DMS114 treated with DMSO at 0.1 percent for 48 hours (cell line): ENCODE measurements around the gene ITSN2.
"Not testable (repeated sequence)": the region's sequence is repeated elsewhere in the genome, so short reads cannot be mapped to it uniquely, and the experiment has no call there.

ENCODE experiments used
- DNase-seq: peaks from one replicate; lab custom pipeline; 2025; ENCODE audit not compliant: unreplicated experiment; lab: John Stamatoyannopoulos, UW

Gene ITSN2

DNA sequence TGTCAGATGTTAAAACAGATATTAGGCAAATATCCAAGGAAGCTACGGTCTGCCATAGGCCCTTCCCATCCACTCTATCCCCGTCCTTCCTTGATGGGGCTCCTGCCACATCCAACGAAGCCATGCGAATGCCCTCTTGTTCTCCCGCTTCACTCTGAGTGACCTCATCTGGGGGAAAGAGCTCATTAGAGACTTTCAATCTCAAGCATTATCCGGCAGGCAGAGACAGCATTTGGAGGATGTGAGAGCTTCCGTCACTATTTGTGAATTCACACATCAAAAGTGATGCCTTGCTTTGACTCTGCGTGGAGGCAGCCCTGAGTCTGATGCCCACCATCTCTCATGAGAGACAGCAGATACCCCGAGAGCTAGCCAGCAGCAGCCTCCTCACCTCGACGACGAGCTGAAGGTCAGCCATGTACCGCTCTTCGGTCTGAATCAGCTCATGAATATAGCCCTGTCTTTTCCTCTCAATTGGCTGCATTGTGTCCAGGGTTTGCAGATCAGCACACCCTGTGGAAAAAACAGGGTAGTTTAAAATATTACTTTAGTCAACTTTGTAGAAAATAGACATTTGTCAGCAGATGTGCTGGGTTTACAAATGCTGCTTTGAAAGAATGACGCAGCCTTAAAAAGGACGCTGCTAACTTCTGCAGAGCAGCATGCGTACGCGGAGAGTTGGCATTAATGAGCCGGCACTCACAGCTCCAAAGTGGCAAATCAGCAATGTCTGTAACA, 139.6 kb downstream of the ITSN2 start:
- DNase-seq = no peak

DNA sequence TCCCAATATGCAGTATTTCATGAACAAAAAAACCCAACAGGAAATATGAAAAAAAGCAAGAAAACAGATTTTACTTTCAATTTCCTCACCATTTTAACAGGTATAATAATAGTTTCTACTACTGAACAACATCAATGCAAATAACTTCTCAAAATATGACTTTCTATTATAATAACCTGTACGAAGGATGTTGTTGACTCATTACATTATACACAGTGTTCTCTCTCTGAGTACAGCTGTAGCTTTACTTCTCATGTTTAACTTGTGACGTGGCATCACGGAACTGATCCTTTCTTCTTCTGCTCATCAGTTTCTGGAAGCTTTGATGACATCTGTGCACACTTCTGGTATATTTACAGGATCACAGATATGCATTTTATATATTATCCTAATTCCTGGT, 145.5 kb downstream of the ITSN2 start:
- no peak for DNase-seq

DNA sequence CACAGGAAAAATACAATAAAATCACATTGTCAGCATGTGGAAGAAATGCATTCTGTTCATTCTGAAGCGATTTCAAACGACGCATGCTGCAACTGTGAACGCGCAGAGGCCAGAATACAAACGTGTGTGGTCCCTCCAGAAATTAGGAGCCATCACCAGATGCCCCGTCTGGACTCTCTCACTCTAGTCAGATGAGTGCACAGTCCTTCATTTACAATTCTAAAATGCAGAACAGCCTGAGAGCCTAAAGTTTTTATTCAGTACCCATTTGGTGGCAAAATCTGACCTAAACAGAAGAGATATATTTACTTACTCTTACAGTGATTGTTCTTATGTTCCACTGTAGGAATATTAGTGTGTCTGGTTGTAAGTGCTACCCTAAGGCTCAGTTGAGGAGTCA, 148.9 kb downstream of the ITSN2 start:
- DNase-seq = no peak

DNA sequence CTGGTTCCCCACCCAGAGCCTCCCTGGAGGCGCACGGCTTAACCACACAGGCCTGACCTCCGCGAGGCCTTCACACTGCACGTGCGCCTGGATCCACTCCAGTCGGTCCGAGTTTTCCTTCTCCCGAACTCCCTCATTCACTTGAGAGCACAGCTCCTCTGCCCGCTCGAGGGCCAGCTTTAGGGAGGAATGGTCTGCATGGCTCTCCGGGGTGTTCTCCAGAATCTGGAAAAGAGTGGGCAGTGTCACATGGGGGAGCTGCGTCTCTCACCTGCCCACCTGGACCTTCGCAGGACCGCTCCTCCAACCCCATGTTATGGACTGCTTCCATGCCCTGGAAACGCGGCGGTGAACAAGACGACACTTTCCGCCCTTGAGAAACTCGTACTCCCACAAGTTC, 149.6 kb downstream of the ITSN2 start:
- DNase-seq = no peak

DNA sequence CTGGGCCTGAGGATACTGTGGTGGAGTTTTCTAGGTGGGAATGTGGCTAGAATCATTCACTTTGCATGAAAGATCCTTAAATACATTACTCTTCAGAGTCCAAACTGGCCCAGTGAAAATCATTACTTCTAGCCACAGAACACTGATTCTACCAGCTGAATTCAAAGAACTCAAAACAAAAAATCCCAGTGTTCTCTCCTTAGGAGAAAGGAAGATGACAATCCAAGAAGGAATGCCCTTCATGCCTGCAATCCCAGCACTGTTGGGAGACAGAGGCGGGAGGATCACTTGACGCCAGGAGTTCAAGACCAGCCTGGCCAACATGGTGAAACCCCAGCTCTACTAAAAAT, 150.3 kb downstream of the ITSN2 start:
- DNase-seq = no peak

DNA sequence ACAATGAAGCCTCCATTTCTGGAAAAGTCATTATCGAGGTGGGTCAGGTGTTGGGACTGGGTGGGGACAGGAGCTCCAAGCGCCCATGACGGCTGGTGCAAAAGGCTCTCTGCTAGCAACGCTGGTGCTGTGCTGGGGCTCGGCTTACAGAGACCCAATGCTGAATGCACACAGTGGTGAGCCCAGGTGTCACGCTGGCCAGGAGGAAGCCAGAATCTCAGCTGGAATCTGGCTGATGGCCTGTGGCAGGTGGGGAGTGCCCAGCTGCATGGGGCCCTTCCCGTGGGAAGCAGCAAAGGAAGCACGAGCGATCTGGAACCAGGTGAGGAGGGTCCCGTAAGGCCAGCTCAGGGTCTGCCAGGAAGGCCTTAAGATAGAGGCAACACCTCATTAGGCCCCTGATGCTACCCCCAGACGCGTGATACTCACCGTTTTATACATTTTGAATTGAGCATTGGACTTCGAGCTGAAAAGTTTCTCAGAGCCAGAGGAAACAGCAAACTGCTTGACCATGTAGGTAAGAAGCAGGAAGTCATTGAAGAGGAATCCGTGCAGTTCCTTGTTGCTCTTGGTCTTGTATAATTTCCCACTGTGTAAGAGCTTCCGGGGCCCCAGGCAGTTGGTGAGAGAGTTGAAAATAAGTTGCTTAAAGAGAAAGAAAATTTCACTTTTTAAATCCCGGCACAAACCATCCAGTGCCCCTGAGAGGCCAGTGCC, 150.8 kb downstream of the ITSN2 start:
- no peak for DNase-seq

DNA sequence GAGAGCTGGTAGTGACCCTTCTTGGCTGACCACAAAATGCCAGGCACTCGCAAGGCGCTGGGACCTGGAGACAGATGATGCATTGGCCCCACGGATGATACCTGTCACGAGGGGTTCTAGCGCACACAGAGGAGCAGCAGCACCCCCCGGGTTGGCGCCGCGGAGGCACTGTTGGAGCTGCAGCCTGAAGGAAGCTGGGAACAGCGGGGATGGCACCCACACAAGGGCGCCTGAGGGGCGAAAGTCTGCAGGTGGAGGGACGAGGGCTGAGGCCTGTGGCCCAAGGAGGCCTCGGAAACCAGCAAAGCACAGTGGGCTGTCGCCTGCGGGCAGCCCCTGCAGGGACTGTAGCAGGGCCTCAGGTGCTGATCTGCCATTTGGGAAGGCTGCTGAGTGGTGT, 151.8 kb downstream of the ITSN2 start:
- DNase-seq = no peak

DNA sequence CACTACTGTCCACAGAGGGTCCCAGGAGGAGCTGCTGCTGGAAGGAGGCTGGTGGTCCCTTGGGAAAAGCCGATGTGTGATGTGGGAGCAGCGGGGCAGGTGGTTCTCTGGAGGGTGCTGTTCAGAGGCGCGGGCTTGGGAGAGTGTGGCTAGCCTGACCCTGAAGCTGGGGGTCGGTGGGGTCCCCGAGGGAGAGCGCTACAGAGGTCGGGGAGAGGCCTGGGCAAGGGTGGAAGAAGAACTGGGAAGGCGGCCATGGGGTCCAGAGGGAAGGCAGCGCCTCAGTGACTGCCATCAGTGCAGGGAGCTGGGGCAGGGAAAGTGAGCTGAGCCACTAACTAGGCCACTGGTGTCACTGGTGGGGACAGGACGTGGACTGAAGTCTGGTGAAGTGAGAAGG, 153.0 kb downstream of the ITSN2 start:
- DNase-seq = no peak

DNA sequence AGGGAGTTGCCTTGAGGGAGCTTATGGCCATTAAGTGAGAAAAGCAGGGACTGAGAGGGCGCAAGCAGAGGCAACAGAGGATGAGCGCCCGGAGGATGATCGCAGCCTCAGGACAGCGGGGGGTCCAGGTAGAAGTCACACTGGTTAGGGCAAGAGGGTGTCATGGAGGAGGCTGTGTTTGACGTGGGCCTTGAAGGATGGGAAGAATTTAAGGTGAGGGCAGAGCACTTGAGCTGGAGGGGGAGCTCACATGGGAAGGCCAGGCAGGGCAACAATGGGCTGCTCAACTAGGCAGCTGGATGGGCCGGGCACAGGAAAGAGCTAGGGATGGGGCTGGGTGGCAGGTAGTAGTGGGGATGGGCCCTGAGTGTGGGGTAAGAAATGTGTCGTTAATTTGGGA, 153.6 kb downstream of the ITSN2 start:
- DNase-seq = no peak

DNA sequence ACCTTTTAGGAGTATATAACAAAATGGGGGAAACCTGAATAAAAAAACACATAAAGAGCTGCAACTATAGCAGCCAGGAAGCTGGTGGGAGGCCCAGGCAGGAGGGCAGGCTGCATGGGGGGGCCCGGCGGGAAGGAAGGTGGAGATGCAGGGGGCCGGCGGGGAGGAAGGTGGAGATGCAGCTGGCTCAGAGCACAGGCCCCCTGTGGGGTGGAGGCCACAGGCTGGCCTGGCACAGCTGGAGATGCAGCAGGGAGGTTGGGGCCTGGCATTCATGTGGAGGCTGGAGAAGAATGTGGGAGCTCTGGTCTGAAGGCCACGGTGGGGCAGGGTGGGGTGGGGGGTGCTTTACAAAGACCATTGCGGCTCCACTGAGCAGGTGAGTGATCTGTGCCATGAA, 154.1 kb downstream of the ITSN2 start:
- DNase-seq = no peak

DNA sequence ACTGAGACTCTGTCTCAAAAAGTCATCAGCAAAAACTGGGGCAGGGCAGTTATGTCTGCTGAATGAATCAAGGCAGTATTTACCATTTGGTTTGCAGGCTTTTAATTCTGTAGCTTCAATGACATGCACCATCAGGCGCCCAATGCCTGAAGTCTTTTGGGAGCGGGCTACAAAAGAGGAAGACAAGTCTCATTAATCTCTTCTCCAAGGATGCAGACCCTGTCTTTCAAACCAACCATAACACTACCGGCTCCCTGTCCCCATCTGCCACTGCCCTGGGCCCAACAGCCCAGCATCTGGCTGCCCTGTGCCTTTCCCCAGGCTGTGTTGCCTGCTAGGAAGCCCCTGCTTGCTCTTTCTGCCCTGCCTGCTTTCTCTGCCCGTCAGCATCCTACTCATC, 155.2 kb downstream of the ITSN2 start:
- no peak for DNase-seq

DNA sequence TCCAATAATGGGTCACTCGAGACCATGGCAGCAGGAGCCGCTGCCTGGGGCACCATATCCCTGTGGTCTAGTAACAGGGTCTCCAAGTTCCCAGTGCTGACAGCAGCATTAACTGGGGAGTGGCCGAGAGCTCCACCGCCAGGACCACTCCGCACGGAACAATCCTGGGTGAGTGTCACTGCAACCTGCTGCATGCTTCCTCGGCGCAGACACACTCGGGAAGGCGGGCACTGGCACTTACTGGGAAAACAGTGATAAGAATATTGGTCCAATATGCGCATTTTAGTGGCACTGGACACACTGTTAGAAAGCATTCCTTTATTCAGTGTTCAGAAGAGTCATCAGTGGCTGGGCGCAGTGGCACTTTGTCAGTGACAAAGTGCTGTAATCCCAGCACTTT, 155.8 kb downstream of the ITSN2 start:
- DNase-seq = no peak

DNA sequence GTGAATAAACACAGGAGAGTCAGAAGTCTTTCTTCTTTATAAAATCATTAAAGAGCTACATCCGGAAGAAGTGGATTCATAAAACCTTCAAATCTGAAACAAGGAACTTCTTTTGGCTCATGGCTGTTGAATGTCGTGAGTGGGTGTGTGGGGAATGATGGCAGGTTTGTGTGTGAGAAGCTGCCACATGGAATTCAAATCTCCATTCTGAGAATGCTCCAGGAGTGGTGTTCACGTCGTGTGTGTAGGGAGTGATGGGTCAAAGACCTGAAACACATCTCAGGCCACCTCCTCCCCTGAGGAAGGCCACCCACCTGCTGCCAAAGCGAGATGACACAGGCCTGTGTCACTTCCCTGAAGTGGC, 156.6 kb downstream of the ITSN2 start:
- no peak for DNase-seq

DNA sequence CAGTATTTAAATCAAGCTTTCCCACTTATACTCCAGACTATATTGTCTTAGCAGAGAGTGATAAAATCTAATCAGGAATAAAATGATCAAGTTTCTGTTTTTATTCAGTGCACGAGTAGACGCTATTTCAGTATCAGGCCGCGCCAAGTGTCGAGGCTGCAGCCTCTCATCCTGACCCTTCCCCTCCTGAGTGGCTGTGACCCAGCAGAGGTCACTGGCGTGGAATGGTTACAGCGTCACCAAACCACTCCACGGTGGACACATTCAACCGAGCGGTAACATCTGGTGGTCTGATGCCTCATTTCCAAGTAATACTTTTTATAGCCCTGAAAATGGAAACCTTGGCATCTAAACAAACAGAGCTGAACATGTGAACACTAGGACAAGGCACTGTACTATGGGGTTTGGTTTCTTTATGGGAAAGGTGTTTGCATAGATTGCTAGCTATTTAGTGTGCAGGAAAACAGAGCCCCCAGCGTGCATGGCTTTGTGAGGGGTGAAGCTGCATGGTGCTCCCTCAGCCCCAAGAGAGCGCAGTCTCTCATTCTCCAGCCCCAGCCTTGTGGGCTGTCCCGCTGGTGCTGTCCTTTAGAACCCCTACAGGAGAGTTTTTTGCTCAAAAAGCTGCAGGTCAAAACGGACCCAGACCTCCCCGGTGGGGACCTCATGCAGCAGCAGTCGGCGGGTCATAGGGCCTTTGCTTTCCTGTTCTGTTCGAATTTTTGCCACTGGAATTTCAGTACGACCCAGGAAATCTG, 157.1 kb downstream of the ITSN2 start:
- DNase-seq = no peak

DNA sequence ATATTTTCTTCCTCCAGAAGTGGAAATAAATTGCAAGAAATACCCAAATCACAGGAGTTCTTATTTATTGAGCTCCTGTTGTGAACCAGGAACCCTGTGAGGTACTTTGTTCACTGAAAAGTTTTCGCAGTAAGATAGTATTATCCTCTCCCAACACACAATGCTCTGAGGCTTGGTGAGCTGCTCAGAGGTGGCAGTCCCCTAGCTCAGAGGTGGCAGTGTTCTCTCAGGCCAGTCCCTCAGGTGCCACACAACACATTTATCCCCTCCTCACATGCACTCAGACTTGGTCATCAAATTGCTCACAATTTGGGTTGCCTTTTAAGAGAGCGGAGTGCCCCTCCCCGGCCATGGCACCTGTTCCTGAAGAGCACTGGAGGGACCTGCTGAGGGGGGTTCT, 159.5 kb downstream of the ITSN2 start:
- DNase-seq = no peak

DNA sequence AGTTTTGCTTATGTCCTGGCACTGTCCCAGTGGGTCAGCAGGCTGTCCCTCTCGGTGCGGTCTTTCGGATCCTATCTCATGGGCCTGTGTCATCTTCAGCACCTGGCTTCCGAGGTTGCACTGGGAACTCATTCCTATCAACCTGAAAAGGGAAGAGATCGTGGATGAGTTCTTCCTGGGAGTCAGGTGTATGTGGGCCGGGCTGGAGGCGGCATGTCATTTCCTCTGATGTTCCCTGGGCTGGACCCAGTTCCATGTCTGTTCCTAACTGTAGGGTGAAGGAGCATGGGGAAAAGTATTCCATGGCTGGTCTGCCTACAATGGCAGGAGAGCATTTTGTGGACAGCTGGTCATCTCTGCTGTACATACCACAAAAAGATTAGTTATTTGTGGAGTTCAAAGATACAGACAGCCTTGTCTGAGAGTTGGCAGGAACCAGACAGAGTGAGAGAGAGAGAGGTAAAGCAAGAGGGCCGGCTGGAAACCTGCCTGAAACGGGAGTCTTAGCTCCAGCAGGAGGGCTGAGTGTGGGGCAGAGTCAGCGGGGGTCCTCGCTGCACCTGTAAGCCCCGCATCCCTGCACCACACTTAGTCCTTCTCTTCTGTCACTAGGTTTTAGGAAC, 160.3 kb downstream of the ITSN2 start:
- DNase-seq = no peak

DNA sequence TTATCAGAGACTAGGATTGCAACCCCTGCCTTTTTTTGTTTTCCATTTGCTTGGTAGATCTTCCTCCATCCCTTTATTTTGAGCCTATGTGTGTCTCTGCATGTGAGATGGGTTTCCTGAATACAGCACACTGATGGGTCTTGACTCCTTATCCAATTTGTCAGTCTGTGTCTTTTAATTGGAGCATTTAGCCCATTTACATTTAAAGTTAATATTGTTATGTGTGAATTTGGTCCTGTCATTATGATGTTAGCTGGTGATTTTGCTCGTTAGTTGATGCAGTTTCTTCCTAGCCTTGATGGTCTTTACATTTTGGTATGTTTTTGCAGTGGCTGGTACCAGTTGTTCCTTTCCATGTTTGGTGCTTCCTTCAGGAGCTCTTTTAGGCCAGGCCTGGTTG, 163.1 kb downstream of the ITSN2 start:
- not testable (repeated sequence) for DNase-seq

DNA sequence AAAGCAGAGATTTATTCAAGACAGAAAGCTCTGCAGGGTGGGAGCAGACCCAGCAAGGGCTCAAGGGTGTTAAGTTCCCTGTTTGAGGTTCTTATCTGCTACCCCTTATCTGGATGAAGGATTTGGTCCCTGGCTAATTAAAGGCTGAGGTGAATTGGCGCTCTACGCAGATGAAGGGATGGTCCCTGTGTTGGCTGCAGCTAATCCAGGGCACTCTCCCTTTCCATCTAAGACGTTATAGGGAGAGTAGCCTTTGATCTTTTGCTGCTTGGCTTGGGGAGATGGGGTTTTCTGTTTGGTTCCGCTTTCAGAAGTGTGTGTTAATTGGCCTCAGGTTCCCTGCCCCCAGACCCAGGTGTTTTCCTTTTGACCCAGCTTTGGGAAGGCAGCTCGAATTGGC, 168.5 kb downstream of the ITSN2 start:
- DNase-seq = no peak

DNA sequence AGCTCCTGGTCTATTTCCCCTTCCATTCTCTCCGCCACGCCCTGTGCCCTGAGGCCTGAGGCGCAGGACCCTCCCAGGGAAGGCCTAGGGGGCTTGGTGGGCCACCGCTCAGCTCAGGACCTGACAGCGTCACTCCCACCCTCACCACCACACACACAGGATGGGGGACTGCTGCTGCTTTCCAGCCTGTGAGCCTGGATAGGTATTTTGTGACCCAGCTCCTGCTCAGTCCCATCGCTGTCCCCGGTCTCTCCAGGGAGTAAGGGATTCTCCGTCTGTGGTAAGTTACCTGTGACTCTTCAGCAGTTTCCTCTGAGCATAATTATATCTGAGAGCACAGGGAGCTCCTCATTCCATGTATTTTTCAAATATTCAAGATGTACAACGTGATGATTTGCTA, 169.2 kb downstream of the ITSN2 start:
- no peak for DNase-seq

DNA sequence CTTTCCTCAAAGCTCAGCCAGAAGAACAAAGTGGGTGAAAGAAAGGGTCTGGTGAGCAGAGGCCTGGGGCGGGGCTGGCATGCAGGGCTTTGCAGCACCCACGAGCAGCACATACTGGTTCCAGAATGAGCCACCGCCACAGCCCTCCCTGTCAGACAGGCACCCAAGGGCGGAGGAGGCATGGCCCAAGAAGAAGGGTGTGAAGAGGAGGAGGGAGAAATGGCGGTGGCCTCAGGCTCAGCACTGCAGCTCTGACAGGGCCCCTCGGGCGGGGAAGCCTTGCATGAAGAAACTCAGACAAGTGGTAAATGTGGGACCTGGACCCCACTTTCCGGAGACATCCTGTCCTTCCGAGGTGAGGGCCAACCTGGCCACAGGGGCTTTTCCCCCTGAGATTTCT, 169.8 kb downstream of the ITSN2 start:
- no peak for DNase-seq

DNA sequence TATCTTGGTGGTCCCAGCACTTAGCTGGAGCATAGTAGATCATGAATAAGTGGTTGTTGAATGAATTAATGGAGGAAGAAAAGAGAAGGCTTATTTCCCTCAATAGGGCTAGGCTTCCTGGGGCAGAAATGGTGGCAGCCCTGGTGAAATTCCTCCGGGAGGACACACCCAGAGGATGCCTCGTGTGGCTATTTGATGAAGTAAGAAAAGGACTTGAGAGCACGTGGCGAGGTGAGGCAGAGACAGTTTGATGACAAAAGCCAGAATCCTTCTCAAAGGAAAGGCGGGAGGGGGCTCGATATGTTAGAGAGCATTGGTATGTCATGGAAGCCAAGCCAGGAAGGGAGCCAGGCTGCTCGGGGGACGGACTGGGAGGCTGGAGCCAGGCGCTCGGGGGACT, 170.8 kb downstream of the ITSN2 start:
- no peak for DNase-seq
